HFFc6 (cell line): ENCODE data around the gene DNAJC10. TPM values are rescaled to one million over a fixed set of nuclear protein-coding genes. Genes with fewer than 3 reads are reported as not detected.

Experiments used
- DNase-seq: peaks from one replicate; pipeline ENCODE4 v3.0.0-alpha.2; 2018
- H3K27ac Mint-ChIP-seq: 2 replicates; pipeline ENCODE4 v1.8.0; 2020; ENCODE audit warnings: mild to moderate bottlenecking, mixed read lengths
- H3K27me3 Mint-ChIP-seq: 2 replicates; pipeline ENCODE4 v1.8.0; 2021; ENCODE audit warnings: mild to moderate bottlenecking, moderate library complexity, mixed read lengths; ENCODE audit not compliant: insufficient read depth
- H3K36me3 Mint-ChIP-seq: 2 replicates; pipeline ENCODE4 v1.8.0; 2021; ENCODE audit warnings: low read depth, mixed read lengths
- H3K4me1 Mint-ChIP-seq: 2 replicates; pipeline ENCODE4 v1.8.0; 2020; ENCODE audit warnings: low read depth, mixed read lengths
- H3K4me3 Mint-ChIP-seq: 2 replicates; pipeline ENCODE4 v1.8.0; 2020; ENCODE audit warnings: mild to moderate bottlenecking, moderate library complexity, mixed read lengths
- H3K9me3 Mint-ChIP-seq: 2 replicates; pipeline ENCODE4 v1.8.0; 2020; ENCODE audit warnings: mild to moderate bottlenecking, mixed read lengths
- CTCF ChIP-seq: fragments of 200-600 bp; sonication (generic); IDR thresholded peaks from 2 replicates; pipeline ENCODE4 v1.5.0; 2021; ENCODE audit warnings: antibody characterized with exemption, mild to moderate bottlenecking
- total RNA-seq, 6 experiments: library from RNA; stranded (reverse); fragmentation: NEBNext Ultra II Directional; extraction: Animal tissue kit (Norgen Biotek cat#: 25700); gene quantifications; 2 replicates in 1 of 6; 3 replicates in 5 of 6; pipeline ENCODE4 v1.2.3, GENCODE V29; 2021

The DNAJC10 gene
- total RNA-seq, 6 experiments from 2014 or later: 128 to 137 (median 131) TPM

GRCh38 chr2:182834293-182834692, 118.2 kb downstream of the DNAJC10 start:
- Mint-ChIP-seq H3K9me3 (no peaks in the 10 kb centered on the region), H3K4me1 (no peaks in the 10 kb centered on the region), H3K27me3 (peaks cover 24% of the 10 kb centered on the region), H3K4me3 (no peak overlapping the region), H3K27ac (no peak overlapping the region), H3K36me3 (no peaks in the 10 kb centered on the region)
- no peak for TF ChIP-seq CTCF
- DNase-seq: no peak

DNA sequence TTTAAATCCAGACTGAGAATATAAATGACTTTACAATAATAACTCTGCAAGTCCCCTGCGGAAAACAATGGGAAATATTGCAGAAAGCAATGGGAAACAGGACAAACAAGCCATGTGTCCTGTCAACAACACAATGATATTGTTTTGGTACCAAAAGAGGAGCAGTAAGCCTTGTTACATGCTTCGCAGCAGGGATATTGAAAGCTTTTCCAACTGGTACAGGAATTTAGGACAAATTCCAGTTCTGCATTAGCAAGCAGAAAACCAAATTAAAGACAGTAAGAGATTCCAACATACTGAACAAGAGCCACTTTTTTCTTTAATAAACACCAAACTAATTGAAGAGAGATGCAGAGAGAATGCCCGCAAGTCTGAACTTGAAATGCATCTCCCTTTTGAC, 120.4 kb downstream of the DNAJC10 start:
- Mint-ChIP-seq H3K27ac (no peak overlapping the region), H3K27me3 (peaks cover 28% of the 10 kb centered on the region)

More for the DNA sequence above, 120.4 kb downstream of the DNAJC10 start:
- no peaks in the 10 kb centered on the region for H3K36me3 Mint-ChIP-seq
- no peaks in the 10 kb centered on the region for H3K4me1 Mint-ChIP-seq
- no peak for TF ChIP-seq CTCF
- no peak overlapping the region for H3K4me3 Mint-ChIP-seq
- no peak for DNase-seq
- no peaks in the 10 kb centered on the region for H3K9me3 Mint-ChIP-seq

Other genes with a start within 250 kb of the DNAJC10 start
- under 1 TPM in 3 of 6 experiments, not detected in 3; 0.06 to 0.17 (median 0.09) TPM for gene FRZB, start 150.4 kb downstream of the DNAJC10 start, total RNA-seq